Measurements from ENCODE around the gene KIRREL3. TPM values are rescaled to one million over a fixed set of nuclear protein-coding genes. Genes with fewer than 3 reads are reported as not detected.

The KIRREL3 gene
- total and polyA plus RNA-seq, 9 of the 15 experiments (the other 6 are each of a cell fraction or from before 2014, with no cell fraction given): 0.04 to 0.10 TPM; not detected in 7

- TF ChIP-seq RREB1 (CRISPR knock-in tag; IDR thresholded peaks at IDR 0.05): no peak
- no peak for TF ChIP-seq ETV6 (IDR thresholded peaks at IDR 0.05; ENCODE audit: borderline replicate concordance in 1 of 2, low read depth in 2 of 2, low read length in 1 of 2)
- TF ChIP-seq ETV6 (CRISPR knock-in tag; IDR thresholded peaks at IDR 0.05; ENCODE audit: borderline replicate concordance): no peak
- TF ChIP-seq TAF15 (IDR thresholded peaks at IDR 0.05; ENCODE audit: low read depth, low read length): no peak
Observed at GRCh38 chr11:127035824-127036223, 35.3 kb upstream of the KIRREL3 start (continued).

GRCh38 chr11:127034973-127035372 is 34.4 kb upstream of the KIRREL3 start:
- Histone ChIP-seq H3K9ac (ENCODE audit: insufficient read depth in 1 of 2, low read depth in 2 of 2, low read length in 2 of 2) (no peak overlapping the region), H2AFZ (ENCODE audit: low read depth, low read length) (no peak overlapping the region), H3K9me1 (ENCODE audit: control insufficient read depth, insufficient read depth, low read length) (no peaks in the 10 kb centered on the region), H3K27me3 (ENCODE audit: control insufficient read depth in 2 of 2, insufficient read depth in 2 of 2, low read length in 2 of 2) (no peaks in the 10 kb centered on the region), H3K9me3 (replicated peaks; ENCODE audit: control insufficient read depth, insufficient read depth, low read depth, low read length) (no peaks in the 10 kb centered on the region), H4K20me1 (replicated peaks; ENCODE audit: control insufficient read depth, insufficient read depth, low read length) (no peaks in the 10 kb centered on the region; the same call in 1 of the 2 replicates), H3K4me2 (ENCODE audit: insufficient read depth, low read length) (no peak overlapping the region), H3K27ac (ENCODE audit: extremely low read depth, low read depth, low read length) (no peak overlapping the region), H3K79me2 (ENCODE audit: control insufficient read depth, insufficient read depth, low read length) (no peaks in the 10 kb centered on the region), H3K4me1 (replicated peaks in 1 of 2; ENCODE audit: control insufficient read depth in 2 of 2, insufficient read depth in 2 of 2, low read length in 2 of 2) (no peaks in the 10 kb centered on the region), H3K36me3 (ENCODE audit: control insufficient read depth, insufficient read depth, low read length) (no peaks in the 10 kb centered on the region), H3K4me3 (no peak overlapping the region)
- intact Hi-C loops (cut with micrococcal nuclease): no loop called here
- FAIRE-seq (no peak), ATAC-seq (no peak), DNase-seq (ENCODE audit: extremely low read depth in 1 of 4, low spot score in 3 of 4) (no peak)
- in situ Hi-C loops (cut with MboI): no loop called here
- no TSS peak for BruUV-seq (replicated peaks)
- ChIA-PET CTCF (ENCODE audit: low intra/inter-chr PET ratio) (no interaction called here), POLR2A (no interaction called here)
- TF ChIP-seq KDM4B (IDR thresholded peaks at IDR 0.05; ENCODE audit: borderline replicate concordance in 2 of 2, low read depth in 1 of 2) (no peak), RERE (CRISPR knock-in tag; IDR thresholded peaks at IDR 0.05; ENCODE audit: borderline replicate concordance) (no peak), NUFIP1 (IDR thresholded peaks at IDR 0.05; ENCODE audit: partially characterized antibody) (no peak), FOXK2 (conservative IDR thresholded peaks at IDR 0.05 in 1 of 2, IDR thresholded peaks at IDR 0.05 in 1 of 2; ENCODE audit: low read depth in 2 of 2) (no peak)

Data from K562 (cell line).